ENCODE data around the gene CLEC2B. TPM values are rescaled to one million over a fixed set of nuclear protein-coding genes. Genes with fewer than 3 reads are reported as not detected.

Gene CLEC2B
- total and polyA plus RNA-seq, 12 donors, result 2.6 to 13.9 (median 4.4) TPM

DNA sequence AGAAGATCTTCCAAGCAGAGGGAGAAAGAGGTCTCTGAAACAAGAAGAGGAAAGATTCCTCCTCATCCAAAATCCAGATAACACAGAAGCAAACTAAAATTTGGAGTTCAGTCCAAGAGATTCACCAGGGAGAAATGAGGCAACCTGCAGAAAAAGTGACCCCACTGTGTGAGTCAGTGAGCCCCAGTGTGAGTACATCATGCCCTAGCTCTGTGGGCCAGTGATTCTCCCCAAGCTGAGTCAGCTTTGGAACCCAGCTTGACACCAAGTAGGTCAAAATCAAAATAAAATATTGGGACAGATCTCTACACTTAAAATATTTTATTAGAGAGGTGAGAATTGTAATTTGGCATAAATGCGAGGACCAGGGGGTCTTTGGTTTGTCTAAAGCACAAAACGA is 17.2 kb downstream of the CLEC2B start:
- DNase-seq (no peak), ATAC-seq (no peak)
- H3K36me3 ChIP-seq, result peaks cover 0 to 56% (median 8%) of the 10 kb centered on the region in 9 donors
- H3K27me3 ChIP-seq, result no peaks in the 10 kb centered on the region
- TF ChIP-seq CTCF (IDR thresholded peaks at IDR 0.05), result no peak
- peaks cover 0 to 6% (median 0%) of the 10 kb centered on the region in 9 donors for H3K4me1 ChIP-seq
- WGBS, 2 donors, result 88 to 90% methylated on average over 2 of the region's 2 CpGs
- intact Hi-C loops (cut with DNase I), result no loop called here
- H3K4me3 ChIP-seq, result no peak overlapping the region
- no peak overlapping the region for H3K27ac ChIP-seq
- peaks cover 0 to 32% (median 5%) of the 10 kb centered on the region in 11 donors for H3K9me3 ChIP-seq

- TF ChIP-seq CTCF (IDR thresholded peaks at IDR 0.05), result no peak
- Histone ChIP-seq H3K27me3 (no peaks in the 10 kb centered on the region), H3K4me3 (no peak overlapping the region), H3K27ac (no peak overlapping the region), H3K4me1 (no peaks in the 10 kb centered on the region), H3K9me3 (peaks cover 0 to 40% (median 9%) of the 10 kb centered on the region in 11 donors), H3K36me3 (peaks cover 0 to 47% (median 8%) of the 10 kb centered on the region in 9 donors)
- ATAC-seq (no peak), DNase-seq (no peak)
- intact Hi-C loops (cut with DNase I), result no loop called here
- WGBS, 2 donors, result 91 to 98% methylated on average over 5 of the region's 5 CpGs
Measured at GRCh38 chr12:9851050-9851449, 18.1 kb downstream of the CLEC2B start.

DNA sequence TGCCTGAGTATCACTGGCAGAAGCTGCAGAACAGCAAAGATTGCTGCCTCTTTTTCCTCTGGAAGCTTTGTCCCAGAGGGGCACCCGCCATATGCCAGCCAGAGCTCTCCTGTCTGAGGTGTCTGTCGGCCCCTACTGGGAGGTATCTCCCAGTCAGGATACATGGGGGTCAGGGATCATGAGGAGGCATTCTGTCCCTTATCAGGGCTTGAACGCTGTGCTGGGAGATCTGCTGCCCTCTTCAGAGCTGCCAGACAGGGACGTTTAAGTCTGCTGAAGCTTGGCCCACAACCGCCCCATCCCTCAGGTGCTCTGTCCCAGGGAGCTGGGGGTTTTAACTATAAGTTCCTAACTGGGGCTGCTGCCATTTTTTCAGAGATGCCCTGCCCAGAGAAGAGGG is 20.3 kb downstream of the CLEC2B start:
- ATAC-seq (no peak), DNase-seq (no peak)
- H3K27ac ChIP-seq, result no peak overlapping the region
- H3K36me3 ChIP-seq, result peaks cover 0 to 26% (median 8%) of the 10 kb centered on the region in 9 donors
- WGBS, 2 donors, result 53 to 62% methylated on average over 5 of the region's 5 CpGs
- TF ChIP-seq CTCF (IDR thresholded peaks at IDR 0.05), result no peak
- no peaks in the 10 kb centered on the region for H3K4me1 ChIP-seq
- H3K4me3 ChIP-seq, result no peak overlapping the region
- H3K27me3 ChIP-seq, result no peaks in the 10 kb centered on the region
- H3K9me3 ChIP-seq, result peaks cover 0 to 45% (median 9%) of the 10 kb centered on the region in 11 donors
- intact Hi-C loops (cut with DNase I), result no loop called here

DNA sequence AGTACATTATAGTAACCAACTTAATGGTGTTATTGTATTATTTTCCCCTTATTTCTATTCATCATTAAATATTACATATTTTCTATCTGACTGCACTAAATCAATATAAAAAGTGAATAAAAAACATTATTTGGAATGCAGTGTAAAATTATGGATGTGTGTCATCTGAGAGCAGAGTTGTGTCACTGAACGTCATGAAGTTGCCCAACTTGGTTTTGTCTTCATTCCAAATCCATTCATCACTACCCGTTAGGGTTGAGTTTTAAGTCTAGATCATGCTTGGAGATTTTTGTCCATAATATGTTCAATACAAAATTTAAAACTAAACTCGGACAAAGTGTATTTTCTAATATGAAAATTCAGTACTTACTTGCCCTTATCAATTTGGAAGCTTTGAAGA is 25.7 kb downstream of the CLEC2B start:
- intact Hi-C loops (cut with DNase I), result no loop called here
- no peak for TF ChIP-seq CTCF (IDR thresholded peaks at IDR 0.05)
- Histone ChIP-seq H3K27ac (no peak overlapping the region), H3K36me3 (no peaks in the 10 kb centered on the region), H3K4me3 (no peak overlapping the region), H3K9me3 (peaks cover 0 to 33% (median 9%) of the 10 kb centered on the region in 11 donors), H3K4me1 (no peaks in the 10 kb centered on the region), H3K27me3 (no peaks in the 10 kb centered on the region)
- 60 to 76% methylated on average over 3 of the region's 3 CpGs for WGBS, 2 donors
- ATAC-seq (no peak), DNase-seq (no peak)

Measured in heart right ventricle (tissue), 16 donors.